GM23338 (cell line): Measurements from ENCODE around the gene OR52E1. TPM values are rescaled to one million over a fixed set of nuclear protein-coding genes. Genes with fewer than 3 reads are reported as not detected.
A peak's percentile ranks its signal among the peaks of the same experiment; 100 is the strongest.

ENCODE experiments used
- ATAC-seq: fragments of 200-7000 bp; cut with Tn5 transposase; 3 replicates; pipeline ENCODE4 v1.9.1; 2020
- DNase-seq: peaks from one replicate; pipeline ENCODE4 v3.0.0-alpha.2; 2015; ENCODE audit warnings: low spot score
- H2AFZ ChIP-seq: fragments of 200-600 bp; sonication (generic); 2 replicates; pipeline ENCODE4 v1.8.0; 2016; ENCODE audit warnings: antibody characterized with exemption, mild to moderate bottlenecking, moderate library complexity
- H3F3A ChIP-seq: fragments of 200-600 bp; sonication (generic); replicated peaks from 2 replicates; pipeline ENCODE4 v1.8.0; 2017; ENCODE audit warnings: antibody characterized with exemption, mixed run types, low read depth
- H3K27ac ChIP-seq: fragments of 200-600 bp; sonication (generic); 2 replicates; pipeline ENCODE4 v1.6.1; 2016; ENCODE audit warnings: low read depth
- H3K27me3 ChIP-seq: fragments of 200-600 bp; sonication (generic); 2 replicates; pipeline ENCODE4 v1.8.0; 2016; ENCODE audit warnings: mild to moderate bottlenecking, mixed run types, moderate library complexity; ENCODE audit not compliant: insufficient read depth
- H3K36me3 ChIP-seq: fragments of 200-600 bp; sonication (generic); 2 replicates; pipeline ENCODE4 v1.8.0; 2016; ENCODE audit warnings: mild to moderate bottlenecking; ENCODE audit not compliant: insufficient read depth
- H3K4me1 ChIP-seq: fragments of 200-600 bp; sonication (generic); 2 replicates; pipeline ENCODE4 v1.8.0; 2016; ENCODE audit warnings: mild to moderate bottlenecking, moderate library complexity; ENCODE audit not compliant: insufficient read depth
- H3K4me2 ChIP-seq: fragments of 200-600 bp; sonication (generic); 2 replicates; pipeline ENCODE4 v1.7.1; 2017; ENCODE audit warnings: mixed run types
- H3K4me3 ChIP-seq: fragments of 200-600 bp; sonication (generic); 2 replicates; pipeline ENCODE4 v1.6.1; 2016; ENCODE audit warnings: mixed run types
- H3K79me2 ChIP-seq: fragments of 200-600 bp; sonication (generic); replicated peaks from 2 replicates; pipeline ENCODE4 v1.8.0; 2017; ENCODE audit warnings: mild to moderate bottlenecking; ENCODE audit not compliant: insufficient read depth
- H3K9me2 ChIP-seq: fragments of 200-600 bp; sonication (generic); 2 replicates; pipeline ENCODE4 v1.8.0; 2017; ENCODE audit not compliant: insufficient read depth
- H4K20me1 ChIP-seq: fragments of 200-600 bp; sonication (generic); replicated peaks from 2 replicates; pipeline ENCODE4 v1.8.0; 2017; ENCODE audit warnings: mild to moderate bottlenecking; ENCODE audit not compliant: insufficient read depth
- H3K27ac Mint-ChIP-seq: 2 replicates; pipeline ENCODE4 v1.8.0; 2020; ENCODE audit warnings: inconsistent platforms, mild to moderate bottlenecking, moderate library complexity, mixed read lengths
- H3K27me3 Mint-ChIP-seq: 3 replicates; pipeline ENCODE4 v1.8.0; 2022; ENCODE audit warnings: low read depth, mild to moderate bottlenecking, moderate library complexity, mixed read lengths, inconsistent platforms; ENCODE audit not compliant: insufficient read depth, poor library complexity
- H3K36me3 Mint-ChIP-seq: 3 replicates; pipeline ENCODE4 v1.8.0; 2021; ENCODE audit warnings: low read depth, mild to moderate bottlenecking, inconsistent platforms, moderate library complexity, mixed read lengths
- H3K4me1 Mint-ChIP-seq: 3 replicates; pipeline ENCODE4 v1.8.0; 2020; ENCODE audit warnings: mild to moderate bottlenecking, inconsistent platforms, mixed read lengths
- H3K4me3 Mint-ChIP-seq: 3 replicates; pipeline ENCODE4 v1.8.0; 2021; ENCODE audit warnings: moderate library complexity, mild to moderate bottlenecking, inconsistent platforms, mixed read lengths
- H3K9me3 Mint-ChIP-seq: 3 replicates; pipeline ENCODE4 v1.8.0; 2020; ENCODE audit warnings: moderate library complexity, mild to moderate bottlenecking, inconsistent platforms, mixed read lengths
- CREB1 ChIP-seq: fragments of 250-450 bp; sonication (Bioruptor Pico); IDR thresholded peaks from 2 replicates; pipeline ENCODE4 v1.5.0; 2020; ENCODE audit warnings: low read depth, mild to moderate bottlenecking, moderate library complexity
- NANOG ChIP-seq: IDR thresholded peaks from 2 replicates; pipeline ENCODE4 v1.6.1; 2016; ENCODE audit warnings: antibody characterized with exemption, borderline replicate concordance
- POLR2AphosphoS5 ChIP-seq: IDR thresholded peaks from 2 replicates; pipeline ENCODE4 v1.6.1; 2016; ENCODE audit warnings: antibody characterized with exemption, low read depth
- STAT1 ChIP-seq: IDR thresholded peaks from one replicate; pipeline ENCODE4 v1.6.1; 2016; ENCODE audit warnings: antibody characterized with exemption; ENCODE audit not compliant: unreplicated experiment
- ZNF114 ChIP-seq: fragments of 250-450 bp; sonication (Bioruptor Pico); IDR thresholded peaks from 2 replicates; pipeline ENCODE4 v1.5.0; 2020; ENCODE audit warnings: mild to moderate bottlenecking, moderate library complexity
- polyA plus RNA-seq: library from polyadenylated mRNA; unstranded; fragments of >200 nt; fragmentation: Nextera tagmentation; extraction: Ambion mirVana; gene quantifications from 2 replicates; pipeline ENCODE4 v1.2.1, GENCODE V29; 2016
- total RNA-seq: library from RNA; depleted of rRNA; stranded (reverse); fragments of >200 nt; shearing (Covaris generic); gene quantifications from 2 replicates; pipeline ENCODE4 v1.2.3, GENCODE V29; 2014
- TF ChIP-seq, protein P1 (sequence below): IDR thresholded peaks from one replicate; pipeline ENCODE4 v1.6.1; 2018; ENCODE audit warnings: antibody characterized with exemption; ENCODE audit not compliant: unreplicated experiment
- TF ChIP-seq, protein P2 (sequence below): fragments of 250-450 bp; sonication (Bioruptor Pico); IDR thresholded peaks from 2 replicates; pipeline ENCODE4 v1.5.0; 2020; ENCODE audit warnings: mild to moderate bottlenecking, moderate library complexity
- TF ChIP-seq, protein P3 (sequence below), 2 experiments: fragments of 200-600 bp in 1 of 2; sonication (generic) in 1 of 2; conservative IDR thresholded peaks; 2 replicates each; pipeline versions ENCODE4 v1.5.1 to v1.6.1; 2016 to 2017; ENCODE audit warnings: antibody characterized with exemption in 2 of 2, low read depth in 2 of 2, mild to moderate bottlenecking in 2 of 2, moderate library complexity in 1 of 2

Gene OR52E1
- total and polyA plus RNA-seq, 2 experiments from 2014 or later = not detected

DNA sequence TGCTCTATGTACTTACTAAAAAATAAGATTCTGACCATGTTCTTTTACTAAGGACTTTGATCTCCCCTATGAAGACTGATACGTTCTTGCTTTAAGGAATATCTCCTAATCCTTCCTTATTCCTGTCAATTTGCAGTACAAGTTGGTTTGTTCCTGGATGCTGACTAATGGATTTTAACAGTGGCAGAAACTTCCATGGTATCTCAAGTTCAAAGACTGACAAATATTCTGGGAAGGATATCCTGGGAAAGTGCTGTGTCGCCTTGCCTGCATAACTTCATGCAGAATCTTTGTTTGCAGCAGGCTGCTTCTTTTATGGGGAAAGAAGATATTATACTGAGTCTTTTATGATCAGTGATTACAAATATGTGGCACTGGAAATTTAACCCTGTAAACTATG is 31.4 kb upstream of the OR52E1 start:
- H3K27ac Mint-ChIP-seq = no peak overlapping the region
- no peak for ATAC-seq

More for the DNA sequence above, 31.4 kb upstream of the OR52E1 start:
- Mint-ChIP-seq H3K4me1 (no peaks in the 10 kb centered on the region), H3K9me3 (no peaks in the 10 kb centered on the region), H3K36me3 (no peaks in the 10 kb centered on the region), H3K27me3 (no peaks in the 10 kb centered on the region), H3K4me3 (no peak overlapping the region)
- DNase-seq = no peak
- no peaks in the 10 kb centered on the region for H3K79me2 ChIP-seq
- peak overlapping the region; percentile 49; the same call in 1 of the 2 replicates for H2AFZ ChIP-seq
- H3K27me3 ChIP-seq = no peaks in the 10 kb centered on the region
- H3K9me2 ChIP-seq = no peaks in the 10 kb centered on the region; the same call in 1 of the 2 replicates
- no peaks in the 10 kb centered on the region for H3K36me3 ChIP-seq
- no peak overlapping the region for H3K4me2 ChIP-seq
- no peaks in the 10 kb centered on the region for H4K20me1 ChIP-seq
- H3K4me3 ChIP-seq = no peak overlapping the region
- H3K27ac ChIP-seq = no peak overlapping the region
- no peaks in the 10 kb centered on the region for H3F3A ChIP-seq
- no peaks in the 10 kb centered on the region for H3K4me1 ChIP-seq
- no peak for TF ChIP-seq POLR2AphosphoS5
- TF ChIP-seq, protein P1, sequence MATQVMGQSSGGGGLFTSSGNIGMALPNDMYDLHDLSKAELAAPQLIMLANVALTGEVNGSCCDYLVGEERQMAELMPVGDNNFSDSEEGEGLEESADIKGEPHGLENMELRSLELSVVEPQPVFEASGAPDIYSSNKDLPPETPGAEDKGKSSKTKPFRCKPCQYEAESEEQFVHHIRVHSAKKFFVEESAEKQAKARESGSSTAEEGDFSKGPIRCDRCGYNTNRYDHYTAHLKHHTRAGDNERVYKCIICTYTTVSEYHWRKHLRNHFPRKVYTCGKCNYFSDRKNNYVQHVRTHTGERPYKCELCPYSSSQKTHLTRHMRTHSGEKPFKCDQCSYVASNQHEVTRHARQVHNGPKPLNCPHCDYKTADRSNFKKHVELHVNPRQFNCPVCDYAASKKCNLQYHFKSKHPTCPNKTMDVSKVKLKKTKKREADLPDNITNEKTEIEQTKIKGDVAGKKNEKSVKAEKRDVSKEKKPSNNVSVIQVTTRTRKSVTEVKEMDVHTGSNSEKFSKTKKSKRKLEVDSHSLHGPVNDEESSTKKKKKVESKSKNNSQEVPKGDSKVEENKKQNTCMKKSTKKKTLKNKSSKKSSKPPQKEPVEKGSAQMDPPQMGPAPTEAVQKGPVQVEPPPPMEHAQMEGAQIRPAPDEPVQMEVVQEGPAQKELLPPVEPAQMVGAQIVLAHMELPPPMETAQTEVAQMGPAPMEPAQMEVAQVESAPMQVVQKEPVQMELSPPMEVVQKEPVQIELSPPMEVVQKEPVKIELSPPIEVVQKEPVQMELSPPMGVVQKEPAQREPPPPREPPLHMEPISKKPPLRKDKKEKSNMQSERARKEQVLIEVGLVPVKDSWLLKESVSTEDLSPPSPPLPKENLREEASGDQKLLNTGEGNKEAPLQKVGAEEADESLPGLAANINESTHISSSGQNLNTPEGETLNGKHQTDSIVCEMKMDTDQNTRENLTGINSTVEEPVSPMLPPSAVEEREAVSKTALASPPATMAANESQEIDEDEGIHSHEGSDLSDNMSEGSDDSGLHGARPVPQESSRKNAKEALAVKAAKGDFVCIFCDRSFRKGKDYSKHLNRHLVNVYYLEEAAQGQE = no peak
- no peak for TF ChIP-seq ZNF114 (CRISPR knock-in tag)
- no peak for TF ChIP-seq STAT1
- TF ChIP-seq, protein P2, sequence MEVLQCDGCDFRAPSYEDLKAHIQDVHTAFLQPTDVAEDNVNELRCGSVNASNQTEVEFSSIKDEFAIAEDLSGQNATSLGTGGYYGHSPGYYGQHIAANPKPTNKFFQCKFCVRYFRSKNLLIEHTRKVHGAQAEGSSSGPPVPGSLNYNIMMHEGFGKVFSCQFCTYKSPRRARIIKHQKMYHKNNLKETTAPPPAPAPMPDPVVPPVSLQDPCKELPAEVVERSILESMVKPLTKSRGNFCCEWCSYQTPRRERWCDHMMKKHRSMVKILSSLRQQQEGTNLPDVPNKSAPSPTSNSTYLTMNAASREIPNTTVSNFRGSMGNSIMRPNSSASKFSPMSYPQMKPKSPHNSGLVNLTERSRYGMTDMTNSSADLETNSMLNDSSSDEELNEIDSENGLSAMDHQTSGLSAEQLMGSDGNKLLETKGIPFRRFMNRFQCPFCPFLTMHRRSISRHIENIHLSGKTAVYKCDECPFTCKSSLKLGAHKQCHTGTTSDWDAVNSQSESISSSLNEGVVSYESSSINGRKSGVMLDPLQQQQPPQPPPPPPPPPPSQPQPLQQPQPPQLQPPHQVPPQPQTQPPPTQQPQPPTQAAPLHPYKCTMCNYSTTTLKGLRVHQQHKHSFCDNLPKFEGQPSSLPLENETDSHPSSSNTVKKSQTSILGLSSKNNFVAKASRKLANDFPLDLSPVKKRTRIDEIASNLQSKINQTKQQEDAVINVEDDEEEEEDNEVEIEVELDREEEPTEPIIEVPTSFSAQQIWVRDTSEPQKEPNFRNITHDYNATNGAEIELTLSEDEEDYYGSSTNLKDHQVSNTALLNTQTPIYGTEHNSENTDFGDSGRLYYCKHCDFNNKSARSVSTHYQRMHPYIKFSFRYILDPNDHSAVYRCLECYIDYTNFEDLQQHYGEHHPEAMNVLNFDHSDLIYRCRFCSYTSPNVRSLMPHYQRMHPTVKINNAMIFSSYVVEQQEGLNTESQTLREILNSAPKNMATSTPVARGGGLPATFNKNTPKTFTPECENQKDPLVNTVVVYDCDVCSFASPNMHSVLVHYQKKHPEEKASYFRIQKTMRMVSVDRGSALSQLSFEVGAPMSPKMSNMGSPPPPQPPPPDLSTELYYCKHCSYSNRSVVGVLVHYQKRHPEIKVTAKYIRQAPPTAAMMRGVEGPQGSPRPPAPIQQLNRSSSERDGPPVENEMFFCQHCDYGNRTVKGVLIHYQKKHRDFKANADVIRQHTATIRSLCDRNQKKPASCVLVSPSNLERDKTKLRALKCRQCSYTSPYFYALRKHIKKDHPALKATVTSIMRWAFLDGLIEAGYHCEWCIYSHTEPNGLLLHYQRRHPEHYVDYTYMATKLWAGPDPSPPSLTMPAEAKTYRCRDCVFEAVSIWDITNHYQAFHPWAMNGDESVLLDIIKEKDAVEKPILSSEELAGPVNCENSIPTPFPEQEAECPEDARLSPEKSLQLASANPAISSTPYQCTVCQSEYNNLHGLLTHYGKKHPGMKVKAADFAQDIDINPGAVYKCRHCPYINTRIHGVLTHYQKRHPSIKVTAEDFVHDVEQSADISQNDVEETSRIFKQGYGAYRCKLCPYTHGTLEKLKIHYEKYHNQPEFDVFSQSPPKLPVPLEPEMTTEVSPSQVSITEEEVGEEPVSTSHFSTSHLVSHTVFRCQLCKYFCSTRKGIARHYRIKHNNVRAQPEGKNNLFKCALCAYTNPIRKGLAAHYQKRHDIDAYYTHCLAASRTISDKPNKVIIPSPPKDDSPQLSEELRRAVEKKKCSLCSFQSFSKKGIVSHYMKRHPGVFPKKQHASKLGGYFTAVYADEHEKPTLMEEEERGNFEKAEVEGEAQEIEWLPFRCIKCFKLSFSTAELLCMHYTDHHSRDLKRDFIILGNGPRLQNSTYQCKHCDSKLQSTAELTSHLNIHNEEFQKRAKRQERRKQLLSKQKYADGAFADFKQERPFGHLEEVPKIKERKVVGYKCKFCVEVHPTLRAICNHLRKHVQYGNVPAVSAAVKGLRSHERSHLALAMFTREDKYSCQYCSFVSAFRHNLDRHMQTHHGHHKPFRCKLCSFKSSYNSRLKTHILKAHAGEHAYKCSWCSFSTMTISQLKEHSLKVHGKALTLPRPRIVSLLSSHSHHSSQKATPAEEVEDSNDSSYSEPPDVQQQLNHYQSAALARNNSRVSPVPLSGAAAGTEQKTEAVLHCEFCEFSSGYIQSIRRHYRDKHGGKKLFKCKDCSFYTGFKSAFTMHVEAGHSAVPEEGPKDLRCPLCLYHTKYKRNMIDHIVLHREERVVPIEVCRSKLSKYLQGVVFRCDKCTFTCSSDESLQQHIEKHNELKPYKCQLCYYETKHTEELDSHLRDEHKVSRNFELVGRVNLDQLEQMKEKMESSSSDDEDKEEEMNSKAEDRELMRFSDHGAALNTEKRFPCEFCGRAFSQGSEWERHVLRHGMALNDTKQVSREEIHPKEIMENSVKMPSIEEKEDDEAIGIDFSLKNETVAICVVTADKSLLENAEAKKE = no peak
- TF ChIP-seq, protein P3, sequence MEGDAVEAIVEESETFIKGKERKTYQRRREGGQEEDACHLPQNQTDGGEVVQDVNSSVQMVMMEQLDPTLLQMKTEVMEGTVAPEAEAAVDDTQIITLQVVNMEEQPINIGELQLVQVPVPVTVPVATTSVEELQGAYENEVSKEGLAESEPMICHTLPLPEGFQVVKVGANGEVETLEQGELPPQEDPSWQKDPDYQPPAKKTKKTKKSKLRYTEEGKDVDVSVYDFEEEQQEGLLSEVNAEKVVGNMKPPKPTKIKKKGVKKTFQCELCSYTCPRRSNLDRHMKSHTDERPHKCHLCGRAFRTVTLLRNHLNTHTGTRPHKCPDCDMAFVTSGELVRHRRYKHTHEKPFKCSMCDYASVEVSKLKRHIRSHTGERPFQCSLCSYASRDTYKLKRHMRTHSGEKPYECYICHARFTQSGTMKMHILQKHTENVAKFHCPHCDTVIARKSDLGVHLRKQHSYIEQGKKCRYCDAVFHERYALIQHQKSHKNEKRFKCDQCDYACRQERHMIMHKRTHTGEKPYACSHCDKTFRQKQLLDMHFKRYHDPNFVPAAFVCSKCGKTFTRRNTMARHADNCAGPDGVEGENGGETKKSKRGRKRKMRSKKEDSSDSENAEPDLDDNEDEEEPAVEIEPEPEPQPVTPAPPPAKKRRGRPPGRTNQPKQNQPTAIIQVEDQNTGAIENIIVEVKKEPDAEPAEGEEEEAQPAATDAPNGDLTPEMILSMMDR (conservative IDR thresholded peaks at IDR 0.05; ENCODE audit: low read depth in 2 of 2) = no peak
- TF ChIP-seq NANOG = no peak
- TF ChIP-seq CREB1 (CRISPR knock-in tag) = no peak
